A549 (cell line): ENCODE measurements around the gene SUMO3. TPM values are rescaled to one million over a fixed set of nuclear protein-coding genes. Genes with fewer than 3 reads are reported as not detected.
"Not testable (repeated sequence)": the region's sequence is repeated elsewhere in the genome, so short reads cannot be mapped to it uniquely, and the experiment has no call there.

ENCODE experiments used
- ATAC-seq, 2 experiments: fragments of 200-7000 bp in 1 of 2; fragments of >200 bp in 1 of 2; cut with Nextera tagmentation in 1 of 2; cut with Tn5 transposase in 1 of 2; 3 replicates each; pipeline versions ENCODE4 v1.8.0 to v1.9.1; 2018 to 2020; ENCODE audit warnings: mild to moderate bottlenecking in 1 of 2, moderate library complexity in 1 of 2
- CTCF ChIA-PET: fragments of 300-600 bp; sonication (Branson Sonifier 250); formaldehyde crosslinking; extraction: SDS; loops from one replicate; lab custom pipeline; 2021; ENCODE audit warnings: antibody characterized with exemption, inconsistent platforms; lab: Yijun Ruan, JAX
- POLR2A ChIA-PET: fragments of 350-600 bp; formaldehyde crosslinking; extraction: SDS; loops from one replicate; lab custom pipeline; 2021; ENCODE audit warnings: antibody characterized with exemption, inconsistent platforms; lab: Yijun Ruan, JAX
- DNase-seq, 2 experiments: peaks; one replicate each; pipeline versions ENCODE4 v3.0.0 to v3.0.0-alpha.2; 2011 to 2016; ENCODE audit warnings: low read depth in 1 of 2, low spot score in 1 of 2
- FAIRE-seq: peaks from 2 replicates; lab custom pipeline; 2011; peaks lifted over from hg19 to GRCh38; lab: Jason Lieb, UNC
- H3K27ac ChIP-seq, 2 experiments: fragments of >200 bp; sonication (Bioruptor Twin); formaldehyde crosslinking; 3 replicates each; pipeline ENCODE4 v1.5.1; 2016 to 2017
- H3K4me1 ChIP-seq: fragments of >200 bp; sonication (Bioruptor Twin); formaldehyde crosslinking; 3 replicates; pipeline ENCODE4 v1.6.1; 2016
- H3K4me2 ChIP-seq: fragments of >200 bp; sonication (Bioruptor Twin); formaldehyde crosslinking; 3 replicates; pipeline ENCODE4 v1.6.1; 2016
- H3K4me3 ChIP-seq: fragments of >200 bp; sonication (Bioruptor Twin); formaldehyde crosslinking; 3 replicates; pipeline ENCODE4 v1.5.1; 2016
- H3K9me3 ChIP-seq: fragments of >200 bp; sonication (Bioruptor Twin); formaldehyde crosslinking; 3 replicates; pipeline ENCODE4 v1.6.1; 2016
- EHMT2 ChIP-seq: fragments of 200-600 bp; sonication (generic); IDR thresholded peaks from 2 replicates; pipeline ENCODE4 v1.6.1; 2016; ENCODE audit warnings: antibody characterized with exemption, low read depth, mild to moderate bottlenecking, moderate library complexity
- FOSB ChIP-seq: fragments of 250-450 bp; sonication (Bioruptor Pico); IDR thresholded peaks from 2 replicates; pipeline ENCODE4 v1.5.0; 2020; ENCODE audit warnings: mild to moderate bottlenecking, moderate library complexity
- GATA3 ChIP-seq: IDR thresholded peaks from 2 replicates; pipeline ENCODE4 v1.6.1; 2012; ENCODE audit warnings: borderline replicate concordance
- HDAC2 ChIP-seq: fragments of 200-600 bp; sonication (generic); IDR thresholded peaks from 2 replicates; pipeline ENCODE4 v1.6.1; 2016
- JUN ChIP-seq, 2 experiments: fragments of >200 bp; sonication (Bioruptor Twin); formaldehyde crosslinking; IDR thresholded peaks; 2 replicates in 1 of 2; 3 replicates in 1 of 2; pipeline ENCODE4 v1.6.1; 2016 to 2017
- POLR2AphosphoS2 ChIP-seq: conservative IDR thresholded peaks from 2 replicates; pipeline ENCODE4 v1.6.1; 2012; ENCODE audit warnings: low read length, improper control_type of control experiment, inconsistent platforms
- WGBS: methylation state at CpG from one replicate; pipeline ENCODE4 v1.1.6; 2017; ENCODE audit errors: missing lambda C conversion rate; 5-methylcytosine and 5-hydroxymethylcytosine counted together
- polyA plus RNA-seq, 4 experiments: library from polyadenylated mRNA; depleted of rRNA in 3 of 4; stranded (reverse); fragments of >200 nt; fragmentation: RNase III in 1 of 4; extraction: RNeasy Plus Mini Kit Qiagen cat#74134 plus additional on column Dnase treatment in 1 of 4; gene quantifications; 2 replicates in 3 of 4; 3 replicates in 1 of 4; pipeline ENCODE4 v1.2.3, GENCODE V29; 2011 to 2017
- TF ChIP-seq, protein P1 (sequence below): fragments of >200 bp; sonication (Bioruptor Twin); formaldehyde crosslinking; IDR thresholded peaks from 2 replicates; pipeline ENCODE4 v1.6.1; 2016
- TF ChIP-seq, protein P2 (sequence below): fragments of 150-350 bp; IDR thresholded peaks from 2 replicates; pipeline ENCODE4 v1.6.1; 2014; ENCODE audit warnings: low read depth, mild to moderate bottlenecking, low read length
- TF ChIP-seq, protein P3 (sequence below): fragments of 450-650 bp; IDR thresholded peaks from 2 replicates; pipeline ENCODE4 v1.6.1; 2014; ENCODE audit warnings: antibody characterized with exemption
- TF ChIP-seq, protein P4 (sequence below): IDR thresholded peaks from 2 replicates; pipeline ENCODE4 v1.6.1; 2012
- TF ChIP-seq, protein P5 (sequence below): fragments of 250-450 bp; sonication (Bioruptor Pico); IDR thresholded peaks from 2 replicates; pipeline ENCODE4 v1.5.0; 2021; ENCODE audit warnings: mild to moderate bottlenecking, moderate library complexity, borderline replicate concordance

Gene SUMO3
- polyA plus RNA-seq, 2 of the 4 experiments (the other 2 are of a cell fraction), result 78.4 to 110 TPM

DNA sequence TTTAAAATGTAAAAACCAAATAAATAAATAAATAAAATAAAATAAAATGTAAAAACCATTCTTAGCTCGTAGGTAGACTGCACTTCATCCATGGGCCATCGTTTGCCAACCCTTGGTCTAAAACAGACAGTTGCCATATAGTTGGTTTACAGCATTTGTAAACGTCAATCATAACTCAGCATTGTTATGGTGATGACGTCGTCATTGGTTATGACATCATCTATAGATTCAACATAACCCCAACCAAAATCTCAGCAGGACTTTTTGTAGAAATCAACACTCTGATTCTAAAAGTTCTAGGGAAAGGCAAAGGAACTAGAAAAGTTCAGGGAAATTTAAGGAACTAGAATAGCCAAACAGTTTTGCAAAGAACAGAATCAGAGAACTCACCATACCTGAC lies 15.8 kb upstream of the SUMO3 start (continued):
- TF ChIP-seq, protein P1, sequence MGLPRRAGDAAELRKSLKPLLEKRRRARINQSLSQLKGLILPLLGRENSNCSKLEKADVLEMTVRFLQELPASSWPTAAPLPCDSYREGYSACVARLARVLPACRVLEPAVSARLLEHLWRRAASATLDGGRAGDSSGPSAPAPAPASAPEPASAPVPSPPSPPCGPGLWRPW, result no peak
- TF ChIP-seq HDAC2, result no peak
- TF ChIP-seq, protein P2, sequence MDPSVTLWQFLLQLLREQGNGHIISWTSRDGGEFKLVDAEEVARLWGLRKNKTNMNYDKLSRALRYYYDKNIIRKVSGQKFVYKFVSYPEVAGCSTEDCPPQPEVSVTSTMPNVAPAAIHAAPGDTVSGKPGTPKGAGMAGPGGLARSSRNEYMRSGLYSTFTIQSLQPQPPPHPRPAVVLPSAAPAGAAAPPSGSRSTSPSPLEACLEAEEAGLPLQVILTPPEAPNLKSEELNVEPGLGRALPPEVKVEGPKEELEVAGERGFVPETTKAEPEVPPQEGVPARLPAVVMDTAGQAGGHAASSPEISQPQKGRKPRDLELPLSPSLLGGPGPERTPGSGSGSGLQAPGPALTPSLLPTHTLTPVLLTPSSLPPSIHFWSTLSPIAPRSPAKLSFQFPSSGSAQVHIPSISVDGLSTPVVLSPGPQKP, result no peak
- TF ChIP-seq EHMT2, result no peak

DNA sequence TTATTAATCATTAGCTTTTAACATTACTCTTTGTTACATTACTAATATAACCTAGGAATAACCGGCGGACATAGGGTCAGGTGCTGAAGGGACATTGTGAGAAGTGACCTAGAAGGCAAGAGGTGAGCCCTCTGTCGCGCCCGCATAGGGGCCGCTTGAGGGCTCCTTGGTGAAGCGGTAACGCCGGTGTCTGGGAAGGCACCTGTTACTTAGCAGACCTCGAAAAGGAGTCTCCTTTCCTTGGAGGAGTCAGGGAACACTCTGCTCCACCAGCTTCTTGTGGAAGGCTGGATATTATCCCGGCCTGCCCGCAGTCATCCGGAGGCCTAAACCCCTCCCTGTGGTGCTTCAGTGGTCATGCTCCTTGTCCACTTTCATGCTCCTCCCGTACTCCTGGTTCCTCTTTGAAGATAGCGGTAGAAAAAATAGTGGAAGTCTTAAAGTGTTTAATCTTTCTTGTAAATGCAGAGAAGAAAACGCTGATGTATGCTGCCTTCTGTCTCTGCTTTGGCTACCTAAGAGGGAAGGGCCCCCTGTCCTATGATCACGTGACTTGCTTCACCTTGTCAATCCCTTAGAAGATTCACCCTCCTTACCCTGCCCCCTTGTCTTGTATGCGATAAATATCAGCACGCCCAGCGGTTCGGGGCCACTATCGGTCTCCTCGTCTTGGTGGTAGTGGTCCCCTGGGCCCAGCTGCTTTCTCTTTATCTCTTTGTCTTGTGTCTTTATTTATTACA lies 14.8 kb upstream of the SUMO3 start:
- POLR2A ChIA-PET, result not testable (repeated sequence)

DNA sequence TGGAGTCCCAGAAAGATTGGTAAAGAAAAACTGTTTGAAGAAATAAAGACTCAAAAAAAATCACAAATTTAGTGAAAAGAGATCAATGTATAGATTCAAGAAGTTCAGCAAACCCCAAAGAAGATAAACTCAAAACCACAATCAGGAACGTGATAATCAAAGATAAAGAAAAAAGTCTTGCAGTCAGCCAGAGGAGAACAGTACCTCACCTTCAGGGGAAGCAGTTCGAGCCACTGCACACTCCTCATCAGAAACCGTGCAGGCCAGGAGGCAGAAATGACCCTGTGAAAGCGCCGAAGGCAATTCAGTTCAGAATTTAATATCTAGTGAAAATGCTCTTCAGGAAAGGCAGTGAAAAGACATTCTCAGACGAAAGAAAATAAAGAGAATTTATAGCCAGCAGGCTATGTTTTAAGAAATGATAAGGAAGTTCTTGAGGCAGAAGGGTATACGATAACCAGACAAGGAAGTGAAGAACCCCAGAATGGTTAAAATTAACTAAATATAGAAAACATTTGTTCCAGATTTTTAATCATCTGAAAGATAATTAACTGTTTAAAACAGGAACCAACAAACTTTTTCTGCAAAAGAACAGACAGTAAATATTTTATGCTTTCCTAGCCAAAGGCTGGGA lies 13.5 kb upstream of the SUMO3 start:
- TF ChIP-seq, protein P3, sequence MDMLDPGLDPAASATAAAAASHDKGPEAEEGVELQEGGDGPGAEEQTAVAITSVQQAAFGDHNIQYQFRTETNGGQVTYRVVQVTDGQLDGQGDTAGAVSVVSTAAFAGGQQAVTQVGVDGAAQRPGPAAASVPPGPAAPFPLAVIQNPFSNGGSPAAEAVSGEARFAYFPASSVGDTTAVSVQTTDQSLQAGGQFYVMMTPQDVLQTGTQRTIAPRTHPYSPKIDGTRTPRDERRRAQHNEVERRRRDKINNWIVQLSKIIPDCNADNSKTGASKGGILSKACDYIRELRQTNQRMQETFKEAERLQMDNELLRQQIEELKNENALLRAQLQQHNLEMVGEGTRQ, result no peak
- no peak for TF ChIP-seq GATA3
- DNase-seq, result no peak
- H3K27ac ChIP-seq, result no peak overlapping the region
- ChIA-PET POLR2A (no interaction called here), CTCF (no interaction called here)
- WGBS, result 64% methylated on average over 7 of the region's 7 CpGs
- FAIRE-seq, result no peak
- no peaks in the 10 kb centered on the region for H3K4me1 ChIP-seq
- peaks cover 31% of the 10 kb centered on the region; the same call in 2 of the 3 replicates for H3K9me3 ChIP-seq
- no peak for ATAC-seq
- H3K4me2 ChIP-seq, result no peak overlapping the region
- no peak overlapping the region for H3K4me3 ChIP-seq

More for the DNA sequence above, 14.8 kb upstream of the SUMO3 start:
- H3K4me2 ChIP-seq, FAIRE-seq, DNase-seq, ATAC-seq, H3K27ac ChIP-seq, H3K4me1 ChIP-seq, H3K4me3 ChIP-seq, CTCF ChIA-PET: not testable (repeated sequence)
- peaks cover 24% of the 10 kb centered on the region; the same call in 2 of the 3 replicates for H3K9me3 ChIP-seq
- 82% methylated on average over 23 of the region's 23 CpGs for WGBS

DNA sequence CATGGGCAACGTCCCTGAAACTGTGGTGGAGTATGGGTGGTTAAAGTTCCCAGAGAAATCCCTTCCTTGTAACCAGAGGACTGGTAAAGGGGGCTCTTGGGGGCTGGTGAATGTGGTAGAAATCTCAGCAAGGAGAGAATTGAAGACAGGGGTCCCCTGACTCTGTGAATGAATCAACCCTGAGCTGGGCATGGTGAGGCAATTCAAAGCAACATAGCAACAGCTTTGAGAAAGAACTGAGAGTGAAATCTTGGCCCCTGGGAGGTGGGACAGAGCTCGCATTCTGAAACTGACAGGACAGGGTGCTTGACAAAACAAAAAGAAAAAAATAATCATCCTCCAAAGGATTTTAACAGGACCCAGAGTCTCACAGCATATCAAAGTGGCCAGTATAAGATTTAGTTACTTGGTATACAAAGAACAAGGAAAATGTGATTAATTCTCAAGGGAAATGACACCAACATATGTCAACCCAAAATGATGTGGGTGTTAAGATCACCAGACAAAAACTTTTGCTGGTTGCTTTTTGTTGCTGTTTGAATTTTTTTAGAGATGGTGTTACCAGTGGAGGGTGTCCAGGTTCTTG lies 11.7 kb upstream of the SUMO3 start:
- Histone ChIP-seq H3K4me2 (no peak overlapping the region), H3K27ac (no peak overlapping the region), H3K4me3 (no peak overlapping the region), H3K9me3 (peaks cover 35% of the 10 kb centered on the region), H3K4me1 (no peaks in the 10 kb centered on the region)
- FAIRE-seq, result no peak
- ATAC-seq, result no peak
- TF ChIP-seq JUN (IDR thresholded peaks at IDR 0.05) (no peak), POLR2AphosphoS2 (no peak), FOSB (CRISPR knock-in tag) (no peak)
- TF ChIP-seq, protein P4, sequence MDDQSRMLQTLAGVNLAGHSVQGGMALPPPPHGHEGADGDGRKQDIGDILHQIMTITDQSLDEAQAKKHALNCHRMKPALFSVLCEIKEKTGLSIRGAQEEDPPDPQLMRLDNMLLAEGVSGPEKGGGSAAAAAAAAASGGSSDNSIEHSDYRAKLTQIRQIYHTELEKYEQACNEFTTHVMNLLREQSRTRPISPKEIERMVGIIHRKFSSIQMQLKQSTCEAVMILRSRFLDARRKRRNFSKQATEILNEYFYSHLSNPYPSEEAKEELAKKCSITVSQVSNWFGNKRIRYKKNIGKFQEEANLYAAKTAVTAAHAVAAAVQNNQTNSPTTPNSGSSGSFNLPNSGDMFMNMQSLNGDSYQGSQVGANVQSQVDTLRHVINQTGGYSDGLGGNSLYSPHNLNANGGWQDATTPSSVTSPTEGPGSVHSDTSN, result no peak
- TF ChIP-seq, protein P1, result no peak
- TF ChIP-seq, protein P5, sequence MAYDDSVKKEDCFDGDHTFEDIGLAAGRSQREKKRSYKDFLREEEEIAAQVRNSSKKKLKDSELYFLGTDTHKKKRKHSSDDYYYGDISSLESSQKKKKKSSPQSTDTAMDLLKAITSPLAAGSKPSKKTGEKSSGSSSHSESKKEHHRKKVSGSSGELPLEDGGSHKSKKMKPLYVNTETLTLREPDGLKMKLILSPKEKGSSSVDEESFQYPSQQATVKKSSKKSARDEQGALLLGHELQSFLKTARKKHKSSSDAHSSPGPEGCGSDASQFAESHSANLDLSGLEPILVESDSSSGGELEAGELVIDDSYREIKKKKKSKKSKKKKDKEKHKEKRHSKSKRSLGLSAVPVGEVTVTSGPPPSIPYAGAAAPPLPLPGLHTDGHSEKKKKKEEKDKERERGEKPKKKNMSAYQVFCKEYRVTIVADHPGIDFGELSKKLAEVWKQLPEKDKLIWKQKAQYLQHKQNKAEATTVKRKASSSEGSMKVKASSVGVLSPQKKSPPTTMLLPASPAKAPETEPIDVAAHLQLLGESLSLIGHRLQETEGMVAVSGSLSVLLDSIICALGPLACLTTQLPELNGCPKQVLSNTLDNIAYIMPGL (CRISPR knock-in tag), result no peak
- 21% methylated on average over 2 of the region's 2 CpGs for WGBS
- ChIA-PET CTCF (interaction anchor here (0.9 kb wide), 1 partner anchor 11 kb away, joined by 3 read pairs; no protein-coding TSS in a partner anchor), POLR2A (no interaction called here)
- DNase-seq, result no peak
